Vagina (tissue), 2 donors: ENCODE measurements around the gene HERC4. TPM values are rescaled to one million over a fixed set of nuclear protein-coding genes. Genes with fewer than 3 reads are reported as not detected.

Experiments used
- DNase-seq, 2 donors: peaks; one replicate each; pipeline ENCODE4 v3.0.0-alpha.2; 2017; ENCODE audit errors: extremely low spot score in 2 of 2
- H3K27ac ChIP-seq: fragments of 200-600 bp; sonication (generic); one replicate; pipeline ENCODE4 v1.5.1; 2019
- H3K27me3 ChIP-seq: fragments of 200-600 bp; sonication (generic); one replicate; pipeline ENCODE4 v1.5.1; 2019
- H3K36me3 ChIP-seq, 2 donors: fragments of 200-600 bp; sonication (generic); one replicate each; pipeline ENCODE4 v1.5.1; 2017 to 2019
- H3K4me1 ChIP-seq: fragments of 200-600 bp; sonication (generic); one replicate; pipeline ENCODE4 v1.5.1; 2019
- H3K4me3 ChIP-seq, 2 donors: fragments of 200-600 bp; sonication (generic); 1 replicate in 1 of 2; 2 replicates in 1 of 2; pipeline ENCODE4 v1.5.1; 2016 to 2019
- H3K9me3 ChIP-seq: fragments of 200-600 bp; sonication (generic); one replicate; pipeline ENCODE4 v1.5.1; 2019
- CTCF ChIP-seq, 3 experiments: fragments of 450-650 bp in 2 of 3; fragments of 200-600 bp in 1 of 3; sonication (generic) in 1 of 3; IDR thresholded peaks; one replicate each; pipeline ENCODE4 v1.5.1; 2017 to 2019; ENCODE audit warnings: antibody characterized with exemption in 3 of 3, mild to moderate bottlenecking in 2 of 3, moderate library complexity in 2 of 3
- POLR2A ChIP-seq, 2 donors: fragments of 450-650 bp; IDR thresholded peaks; one replicate each; pipeline ENCODE4 v1.6.1; 2017; ENCODE audit warnings: antibody characterized with exemption in 2 of 2, mild to moderate bottlenecking in 2 of 2, moderate library complexity in 2 of 2
- POLR2AphosphoS5 ChIP-seq, 2 donors: sonication (generic); formaldehyde crosslinking; IDR thresholded peaks; one replicate each; pipeline ENCODE4 v1.9.0; 2017; ENCODE audit warnings: antibody characterized with exemption in 2 of 2, mild to moderate bottlenecking in 2 of 2, low read depth in 1 of 2; ENCODE audit not compliant: insufficient read depth in 1 of 2
- intact Hi-C: fragments of 100-400 bp; cut with DNase I; formaldehyde crosslinking; loops from one replicate; pipeline ENCODE4 v1.15.1; 2023
- total RNA-seq: library from RNA; depleted of rRNA; stranded (reverse); fragments of >200 nt; gene quantifications from one replicate; pipeline ENCODE4 v1.2.3, GENCODE V29; 2016

HERC4 gene
- total RNA-seq, 1 donor from 2014 or later, result 47.9 TPM

- TF ChIP-seq POLR2A (IDR thresholded peaks at IDR 0.05), result no peak
- Histone ChIP-seq H3K4me1 (no peaks in the 10 kb centered on the region), H3K9me3 (no peaks in the 10 kb centered on the region), H3K27me3 (no peaks in the 10 kb centered on the region), H3K27ac (no peak overlapping the region), H3K36me3 (peaks cover 0 to 22% of the 10 kb centered on the region in 2 donors), H3K4me3 (no peak overlapping the region)
- DNase-seq, result no peak
- intact Hi-C loops, result no loop called here
Observed at GRCh38 chr10:67923551-67923950, 151.5 kb downstream of the HERC4 start.

- intact Hi-C loops, result no loop called here
- H3K4me3 ChIP-seq, result no peak overlapping the region
- no peak overlapping the region for H3K27ac ChIP-seq
- peaks cover 0 to 30% of the 10 kb centered on the region in 2 donors for H3K36me3 ChIP-seq
- no peaks in the 10 kb centered on the region for H3K9me3 ChIP-seq
- H3K4me1 ChIP-seq, result no peaks in the 10 kb centered on the region
- DNase-seq, result no peak
- H3K27me3 ChIP-seq, result no peaks in the 10 kb centered on the region
- TF ChIP-seq POLR2AphosphoS5 (IDR thresholded peaks at IDR 0.05; ENCODE audit: insufficient read depth in 1 of 2, low read depth in 1 of 2) (no peak), CTCF (IDR thresholded peaks at IDR 0.05) (no peak), POLR2A (IDR thresholded peaks at IDR 0.05) (no peak)
Observed at GRCh38 chr10:67921065-67921464, 154.0 kb downstream of the HERC4 start.

- no peaks in the 10 kb centered on the region for H3K4me1 ChIP-seq
- no peak for TF ChIP-seq CTCF (IDR thresholded peaks at IDR 0.05)
- no peak for TF ChIP-seq POLR2A (IDR thresholded peaks at IDR 0.05)
- no peak for TF ChIP-seq POLR2AphosphoS5 (IDR thresholded peaks at IDR 0.05; ENCODE audit: insufficient read depth in 1 of 2, low read depth in 1 of 2)
- no peak for DNase-seq
- H3K27me3 ChIP-seq, result no peaks in the 10 kb centered on the region
- no peaks in the 10 kb centered on the region for H3K9me3 ChIP-seq
- no peak overlapping the region for H3K4me3 ChIP-seq
- intact Hi-C loops, result no loop called here
- H3K36me3 ChIP-seq, result peaks cover 0 to 33% of the 10 kb centered on the region in 2 donors
- no peak overlapping the region for H3K27ac ChIP-seq
Observed at GRCh38 chr10:67917679-67918078, 157.4 kb downstream of the HERC4 start.

GRCh38 chr10:67917169-67917568 lies 157.9 kb downstream of the HERC4 start:
- intact Hi-C loops, result no loop called here
- no peak overlapping the region for H3K27ac ChIP-seq
- no peaks in the 10 kb centered on the region for H3K9me3 ChIP-seq
- TF ChIP-seq POLR2A (IDR thresholded peaks at IDR 0.05) (no peak), CTCF (IDR thresholded peaks at IDR 0.05) (no peak), POLR2AphosphoS5 (IDR thresholded peaks at IDR 0.05; ENCODE audit: insufficient read depth in 1 of 2, low read depth in 1 of 2) (no peak)
- no peaks in the 10 kb centered on the region for H3K4me1 ChIP-seq
- no peaks in the 10 kb centered on the region for H3K27me3 ChIP-seq
- DNase-seq, result no peak
- H3K4me3 ChIP-seq, result no peak overlapping the region
- peaks cover 0 to 38% of the 10 kb centered on the region in 2 donors for H3K36me3 ChIP-seq

- intact Hi-C loops, result no loop called here
- TF ChIP-seq CTCF (IDR thresholded peaks at IDR 0.05) (no peak), POLR2AphosphoS5 (IDR thresholded peaks at IDR 0.05; ENCODE audit: insufficient read depth in 1 of 2, low read depth in 1 of 2) (no peak), POLR2A (IDR thresholded peaks at IDR 0.05) (no peak)
- no peak for DNase-seq
- H3K9me3 ChIP-seq, result no peaks in the 10 kb centered on the region
- no peaks in the 10 kb centered on the region for H3K27me3 ChIP-seq
- no peak overlapping the region for H3K4me3 ChIP-seq
- H3K27ac ChIP-seq, result no peak overlapping the region
- peaks cover 0 to 60% of the 10 kb centered on the region in 2 donors for H3K36me3 ChIP-seq
- H3K4me1 ChIP-seq, result no peaks in the 10 kb centered on the region
Observed at GRCh38 chr10:67914777-67915340, 160.2 kb downstream of the HERC4 start.
